HG02588 (cell line): Measurements from ENCODE around the gene FKBP5.
"Not testable (repeated sequence)": the region's sequence is repeated elsewhere in the genome, so short reads cannot be mapped to it uniquely, and the experiment has no call there.

Source experiments
- ATAC-seq: cut with Tn5 transposase; IDR thresholded peaks from one replicate; pipeline ENCODE4 v1.9.1; 2021; ENCODE audit warnings: mild to moderate bottlenecking, moderate library complexity; ENCODE audit not compliant: unreplicated experiment

The FKBP5 gene

DNA sequence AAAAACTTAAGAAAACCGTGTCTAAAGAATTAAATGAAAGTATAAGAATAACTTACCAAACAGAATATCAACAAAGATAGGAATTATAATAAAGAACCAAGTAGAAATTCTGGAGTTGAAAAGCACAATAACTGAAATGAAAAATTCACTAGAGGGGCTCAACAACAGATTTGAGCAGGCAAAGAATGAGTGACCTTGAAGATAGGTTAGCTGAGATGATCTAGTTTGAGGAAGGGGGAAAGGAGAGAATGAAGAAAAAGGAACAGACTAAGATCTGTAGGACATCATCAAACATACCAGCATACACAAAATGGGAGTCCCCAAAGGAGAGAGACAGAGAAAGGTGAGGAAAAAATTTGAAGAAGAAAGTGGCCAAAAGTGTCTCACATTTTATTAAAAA lies 138.3 kb downstream of the FKBP5 start:
- no peak for ATAC-seq

- ATAC-seq = no peak
Observed at GRCh38 chr6:35547676-35548075, 141.0 kb downstream of the FKBP5 start.

DNA sequence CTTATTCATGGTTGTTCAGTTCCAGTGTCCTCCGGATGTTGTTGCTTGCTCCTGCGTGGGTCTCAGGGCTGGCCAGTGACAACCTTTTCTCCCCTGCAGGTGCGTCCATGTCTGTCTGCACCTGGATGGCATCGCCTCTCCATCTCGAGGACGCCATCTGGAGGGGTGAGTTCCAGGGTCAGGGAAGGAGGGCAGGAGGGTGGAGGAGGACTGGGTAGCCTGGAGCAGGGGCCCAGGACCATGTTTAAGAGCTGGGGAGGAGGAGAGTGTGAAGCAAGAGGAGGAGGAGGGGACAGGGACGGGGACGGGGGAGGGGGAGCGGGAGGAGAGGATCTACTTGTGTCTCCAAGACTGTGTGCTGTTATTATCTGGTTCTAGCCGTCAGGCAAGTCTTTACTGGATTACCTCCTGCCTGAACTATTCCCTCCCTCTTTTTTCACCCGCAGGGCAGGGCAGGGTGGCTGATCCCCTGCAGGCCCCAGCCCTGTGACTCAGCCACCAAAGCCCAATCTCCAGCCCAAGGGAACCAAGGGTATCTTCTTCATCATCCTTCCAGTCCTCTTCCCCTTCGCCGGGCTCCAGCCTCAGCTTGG lies 143.8 kb downstream of the FKBP5 start:
- ATAC-seq = no peak

DNA sequence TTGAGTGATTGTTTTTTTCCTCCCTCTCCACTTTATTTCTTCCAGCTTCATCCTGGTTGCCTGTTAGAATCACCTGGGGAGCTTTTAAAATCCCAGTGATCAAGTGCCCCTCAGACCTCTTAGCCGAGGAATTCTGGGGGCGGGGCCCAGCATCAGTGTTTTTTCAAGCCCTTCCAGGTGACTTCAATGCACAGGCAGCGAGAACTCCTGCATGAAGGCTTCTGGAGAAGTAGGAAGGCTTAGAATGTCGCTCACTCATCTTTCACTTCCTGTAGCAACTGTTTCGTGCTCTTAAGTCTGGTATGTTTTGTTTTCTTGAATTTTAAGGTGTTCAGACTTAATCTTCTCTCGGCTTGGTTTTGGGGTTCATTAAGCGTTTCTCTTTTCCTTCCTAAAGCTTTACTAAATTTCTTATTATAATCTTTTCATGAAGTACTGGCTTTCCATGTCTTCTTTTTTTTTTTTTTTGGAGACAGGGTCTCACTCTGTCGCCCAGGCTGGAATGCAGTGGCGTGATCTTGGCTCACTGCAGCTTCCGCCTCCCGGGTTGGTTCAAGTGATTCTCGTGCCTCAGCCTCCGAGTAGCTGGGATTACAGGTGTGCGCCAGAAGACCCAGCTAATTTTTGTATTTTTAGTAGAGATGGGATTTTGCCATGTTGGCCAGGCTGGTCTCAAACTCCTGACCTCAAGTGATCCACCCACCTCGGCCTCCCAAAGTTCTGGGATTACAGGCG lies 145.1 kb downstream of the FKBP5 start:
- no peak for ATAC-seq

DNA sequence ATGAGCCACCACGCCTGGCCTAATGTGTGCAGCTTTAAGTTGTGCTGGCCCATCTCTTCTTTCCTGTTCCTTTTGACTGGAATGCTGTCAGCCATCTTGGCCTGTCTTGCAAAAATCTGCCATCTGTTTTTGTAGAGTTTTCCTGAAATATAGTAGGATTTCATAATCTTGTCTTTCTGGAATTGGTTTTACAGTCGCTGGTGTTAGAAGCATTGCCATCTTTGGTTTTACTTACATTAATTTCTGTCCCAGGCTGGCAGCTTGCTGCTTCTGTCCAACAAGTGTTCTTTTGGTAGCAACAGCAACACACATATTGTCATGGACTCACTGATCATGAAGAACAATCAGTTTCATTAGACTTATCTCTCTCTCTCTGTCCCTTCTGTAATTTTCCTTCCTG lies 146.9 kb downstream of the FKBP5 start:
- no peak for ATAC-seq

DNA sequence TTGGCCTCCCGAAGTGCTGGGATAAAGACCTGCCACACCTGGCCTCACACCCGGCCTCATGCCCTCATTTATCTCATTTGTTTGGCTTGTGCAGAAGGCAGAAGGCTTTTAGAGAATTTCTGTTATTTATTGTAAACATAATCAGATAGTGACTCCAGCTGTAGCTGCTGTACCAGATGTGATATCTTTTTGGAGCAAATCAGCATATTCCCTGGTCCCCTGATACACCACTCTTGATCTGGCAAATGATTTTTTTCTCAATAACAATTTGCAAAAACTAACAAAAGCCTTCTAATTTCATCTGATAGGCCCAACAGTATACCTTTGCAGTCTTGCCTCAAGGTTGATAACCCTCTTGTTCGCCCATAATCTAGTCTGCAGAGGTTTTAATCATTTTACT lies 149.5 kb downstream of the FKBP5 start:
- no peak for ATAC-seq

GRCh38 chr6:35535847-35536246 lies 152.9 kb downstream of the FKBP5 start:
- ATAC-seq = not testable (repeated sequence)

DNA sequence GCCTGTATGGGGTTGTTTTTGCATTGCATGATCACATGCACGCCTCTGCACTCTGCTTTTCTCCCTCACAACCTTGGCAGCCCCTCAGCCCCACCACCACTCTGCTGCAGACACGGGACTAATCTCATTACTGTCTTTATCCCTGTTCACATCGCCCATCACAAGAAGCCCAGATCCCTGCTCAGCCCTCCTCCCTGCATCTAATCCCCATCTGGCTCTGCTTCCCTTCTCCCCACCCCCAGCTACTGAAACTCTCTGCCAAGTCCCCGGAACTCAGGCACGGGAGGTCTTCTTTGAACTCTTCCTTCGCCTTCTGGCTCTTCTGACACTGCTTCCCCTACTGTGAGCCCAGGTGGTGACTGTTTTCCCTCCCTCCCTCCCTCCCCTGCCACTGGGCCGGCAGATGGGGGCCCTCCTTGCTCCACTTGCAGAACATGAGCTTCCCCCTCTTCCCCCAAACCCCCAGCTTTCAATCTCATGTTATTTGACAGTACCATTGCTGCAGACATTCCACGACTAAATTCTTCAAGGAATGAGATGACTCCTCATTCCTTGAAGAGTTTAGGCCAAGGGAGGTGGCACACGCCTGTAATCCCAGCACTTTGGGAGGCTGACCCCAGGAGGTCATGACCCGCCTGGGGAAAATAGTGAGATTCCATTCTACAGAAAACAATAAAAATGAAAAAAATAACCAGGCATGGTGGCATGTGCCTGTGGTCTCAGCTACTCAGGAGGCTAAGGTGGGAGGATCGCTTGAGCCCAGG lies 154.1 kb downstream of the FKBP5 start:
- no peak for ATAC-seq

- no peak for ATAC-seq
Observed at GRCh38 chr6:35533981-35534380, 154.7 kb downstream of the FKBP5 start.

DNA sequence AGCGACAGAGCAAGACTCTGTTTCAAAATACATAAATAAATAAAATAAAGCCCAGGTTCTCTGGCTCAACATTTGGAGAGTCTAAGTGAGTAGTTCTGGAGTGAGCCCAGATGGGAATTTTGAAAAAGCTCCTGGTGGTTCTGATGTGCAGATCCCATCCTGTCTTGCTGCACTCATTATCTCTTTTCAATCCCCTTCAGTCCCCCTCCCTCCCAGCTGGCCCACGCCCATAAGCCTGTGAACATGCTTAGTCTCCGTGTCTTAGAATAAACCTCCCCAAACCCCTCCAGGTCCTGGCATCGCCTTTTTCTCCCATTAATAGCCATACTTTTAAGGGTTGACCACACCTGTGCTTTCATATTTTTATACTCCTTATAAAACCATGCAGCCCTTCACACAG lies 156.6 kb downstream of the FKBP5 start:
- no peak for ATAC-seq

DNA sequence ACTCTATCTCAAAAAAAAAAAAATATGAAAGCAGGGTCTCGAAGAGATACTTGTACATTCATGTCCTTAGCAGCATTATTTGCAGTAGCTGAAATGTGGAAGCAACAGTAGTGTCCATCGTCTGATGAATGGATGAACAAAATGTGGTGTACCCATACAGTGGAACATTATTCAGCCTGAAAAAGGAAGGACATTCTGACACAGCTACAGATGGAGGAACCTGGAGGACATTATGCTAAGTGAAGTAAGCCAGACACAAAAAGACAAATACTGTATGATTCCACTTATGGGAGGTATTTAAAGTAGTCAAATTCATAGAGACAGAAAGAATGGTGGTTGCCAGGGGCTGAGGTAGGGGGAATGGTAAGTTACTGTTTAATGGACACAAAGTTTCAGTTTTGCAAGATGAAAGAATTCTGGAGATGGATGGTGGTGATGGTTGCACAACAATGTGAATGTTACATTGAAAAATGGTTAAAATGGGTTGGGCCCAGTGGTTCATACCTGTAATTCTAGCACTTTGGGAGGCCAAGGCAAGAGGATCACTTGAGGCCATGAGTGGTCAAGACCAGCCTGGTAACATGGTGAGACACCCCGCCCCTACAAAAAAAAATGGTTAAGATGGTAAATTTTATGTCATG lies 164.2 kb downstream of the FKBP5 start:
- no peak for ATAC-seq
